ENCODE measurements around the gene NSG2.

DNA sequence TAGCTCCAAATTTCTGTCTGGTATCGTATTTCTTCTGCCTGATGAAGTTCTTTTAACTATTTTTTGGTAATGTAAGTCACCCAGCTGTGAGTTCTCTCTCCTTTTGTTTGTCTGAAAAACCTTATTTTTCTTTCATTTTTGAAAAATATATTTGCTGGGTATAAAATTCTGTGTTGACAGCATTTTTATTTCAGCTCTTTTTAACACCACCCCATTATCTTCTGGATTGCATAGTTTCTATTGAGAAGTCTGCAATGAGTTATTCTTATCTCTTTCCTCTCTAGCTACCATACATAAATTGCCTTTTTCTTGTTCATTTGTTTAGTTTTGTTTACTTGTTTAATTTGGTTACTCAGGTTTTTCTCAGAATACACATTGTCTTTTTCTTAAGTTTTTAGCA, 109.1 kb downstream of the NSG2 start:
- TF ChIP-seq POLR2A (IDR thresholded peaks at IDR 0.05): no peak
- TF ChIP-seq, protein P1, sequence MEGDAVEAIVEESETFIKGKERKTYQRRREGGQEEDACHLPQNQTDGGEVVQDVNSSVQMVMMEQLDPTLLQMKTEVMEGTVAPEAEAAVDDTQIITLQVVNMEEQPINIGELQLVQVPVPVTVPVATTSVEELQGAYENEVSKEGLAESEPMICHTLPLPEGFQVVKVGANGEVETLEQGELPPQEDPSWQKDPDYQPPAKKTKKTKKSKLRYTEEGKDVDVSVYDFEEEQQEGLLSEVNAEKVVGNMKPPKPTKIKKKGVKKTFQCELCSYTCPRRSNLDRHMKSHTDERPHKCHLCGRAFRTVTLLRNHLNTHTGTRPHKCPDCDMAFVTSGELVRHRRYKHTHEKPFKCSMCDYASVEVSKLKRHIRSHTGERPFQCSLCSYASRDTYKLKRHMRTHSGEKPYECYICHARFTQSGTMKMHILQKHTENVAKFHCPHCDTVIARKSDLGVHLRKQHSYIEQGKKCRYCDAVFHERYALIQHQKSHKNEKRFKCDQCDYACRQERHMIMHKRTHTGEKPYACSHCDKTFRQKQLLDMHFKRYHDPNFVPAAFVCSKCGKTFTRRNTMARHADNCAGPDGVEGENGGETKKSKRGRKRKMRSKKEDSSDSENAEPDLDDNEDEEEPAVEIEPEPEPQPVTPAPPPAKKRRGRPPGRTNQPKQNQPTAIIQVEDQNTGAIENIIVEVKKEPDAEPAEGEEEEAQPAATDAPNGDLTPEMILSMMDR (IDR thresholded peaks at IDR 0.05 in 4 of 5, conservative IDR thresholded peaks at IDR 0.05 in 1 of 5): no peak
